ENCODE measurements around the gene ALCAM.

Gene ALCAM

GRCh38 chr3:105435277-105435676 lies 68.6 kb downstream of the ALCAM start:
- no peak for DNase-seq

GRCh38 chr3:105436687-105437086 lies 70.0 kb downstream of the ALCAM start:
- DNase-seq, result no peak

GRCh38 chr3:105440113-105440512 lies 73.4 kb downstream of the ALCAM start:
- no peak for DNase-seq

GRCh38 chr3:105444725-105445124 lies 78.0 kb downstream of the ALCAM start:
- DNase-seq, result no peak

- no peak for DNase-seq
These were observed 81.8 kb downstream of the ALCAM start for GRCh38 chr3:105448338-105448982.

GRCh38 chr3:105449414-105449813 lies 82.7 kb downstream of the ALCAM start:
- DNase-seq, result no peak

GRCh38 chr3:105456017-105456416 lies 89.3 kb downstream of the ALCAM start:
- DNase-seq, result no peak

GRCh38 chr3:105458518-105459215 lies 92.0 kb downstream of the ALCAM start:
- no peak for DNase-seq

- no peak for DNase-seq
These were observed 93.0 kb downstream of the ALCAM start for GRCh38 chr3:105459566-105460290.

GRCh38 chr3:105463620-105464019 lies 96.9 kb downstream of the ALCAM start:
- no peak for DNase-seq

- DNase-seq, result no peak
These were observed 98.6 kb downstream of the ALCAM start for GRCh38 chr3:105465251-105465853.

GRCh38 chr3:105466072-105466471 lies 99.4 kb downstream of the ALCAM start:
- DNase-seq, result no peak

- no peak for DNase-seq
These were observed 100.0 kb downstream of the ALCAM start for GRCh38 chr3:105466495-105467404.

GRCh38 chr3:105470851-105471250 lies 104.1 kb downstream of the ALCAM start:
- no peak for DNase-seq

- DNase-seq, result no peak
These were observed 107.0 kb downstream of the ALCAM start for GRCh38 chr3:105473521-105474223.

GRCh38 chr3:105480768-105481167 lies 114.1 kb downstream of the ALCAM start:
- DNase-seq, result no peak

GRCh38 chr3:105483476-105483875 lies 116.8 kb downstream of the ALCAM start:
- no peak for DNase-seq

GRCh38 chr3:105490045-105490444 lies 123.3 kb downstream of the ALCAM start:
- DNase-seq, result no peak

GRCh38 chr3:105493305-105493892 lies 126.7 kb downstream of the ALCAM start:
- DNase-seq, result no peak

GRCh38 chr3:105495021-105495420 lies 128.3 kb downstream of the ALCAM start:
- no peak for DNase-seq

GRCh38 chr3:105496343-105496742 lies 129.6 kb downstream of the ALCAM start:
- no peak for DNase-seq
